Progenitor cell of endocrine pancreas (in vitro differentiated cells): Measurements from ENCODE around the gene ARHGEF26. TPM values are rescaled to one million over a fixed set of nuclear protein-coding genes. Genes with fewer than 3 reads are reported as not detected.

Experiments used
- DNase-seq: peaks from one replicate; pipeline ENCODE4 v3.0.0; 2021; ENCODE audit warnings: low spot score; ENCODE audit not compliant: unreplicated experiment
- H3K27ac Mint-ChIP-seq: 2 replicates; pipeline ENCODE4 v1.8.0; 2021; ENCODE audit warnings: mild to moderate bottlenecking, moderate library complexity, mixed read lengths
- H3K27me3 Mint-ChIP-seq: 2 replicates; pipeline ENCODE4 v1.8.0; 2021; ENCODE audit warnings: mixed read lengths
- H3K36me3 Mint-ChIP-seq: 2 replicates; pipeline ENCODE4 v1.8.0; 2022; ENCODE audit warnings: mixed read lengths; ENCODE audit not compliant: insufficient read depth
- H3K4me1 Mint-ChIP-seq: 2 replicates; pipeline ENCODE4 v1.8.0; 2021; ENCODE audit warnings: low read depth, mixed read lengths
- H3K4me3 Mint-ChIP-seq: 2 replicates; pipeline ENCODE4 v1.8.0; 2021; ENCODE audit warnings: low read depth, mild to moderate bottlenecking, moderate library complexity, mixed read lengths
- H3K9me3 Mint-ChIP-seq: 2 replicates; pipeline ENCODE4 v1.8.0; 2021; ENCODE audit warnings: low read depth, mixed read lengths
- CTCF ChIP-seq: fragments of 200-600 bp; sonication (generic); IDR thresholded peaks from one replicate; pipeline ENCODE4 v1.5.0; 2021; ENCODE audit warnings: antibody characterized with exemption, mild to moderate bottlenecking; ENCODE audit not compliant: unreplicated experiment
- total RNA-seq: library from RNA; stranded (reverse); gene quantifications from 2 replicates; pipeline ENCODE4 v1.2.1, GENCODE V29; 2021

Gene ARHGEF26
- total RNA-seq, 1 donor from 2014 or later: 10.0 TPM

GRCh38 chr3:154290187-154290586, 169.0 kb downstream of the ARHGEF26 start:
- Mint-ChIP-seq H3K27me3 (no peaks in the 10 kb centered on the region), H3K27ac (no peak overlapping the region), H3K36me3 (peaks cover 32% of the 10 kb centered on the region), H3K9me3 (no peaks in the 10 kb centered on the region), H3K4me3 (no peak overlapping the region), H3K4me1 (no peaks in the 10 kb centered on the region)
- DNase-seq: no peak
- no peak for TF ChIP-seq CTCF

GRCh38 chr3:154294016-154294415, 172.8 kb downstream of the ARHGEF26 start:
- TF ChIP-seq CTCF: no peak
- no peaks in the 10 kb centered on the region for H3K27me3 Mint-ChIP-seq
- no peak overlapping the region for H3K27ac Mint-ChIP-seq
- no peaks in the 10 kb centered on the region for H3K4me1 Mint-ChIP-seq
- peaks cover 34% of the 10 kb centered on the region for H3K36me3 Mint-ChIP-seq
- no peaks in the 10 kb centered on the region for H3K9me3 Mint-ChIP-seq
- no peak for DNase-seq
- H3K4me3 Mint-ChIP-seq: no peak overlapping the region

GRCh38 chr3:154301561-154301960, 180.4 kb downstream of the ARHGEF26 start:
- Mint-ChIP-seq H3K27me3 (no peaks in the 10 kb centered on the region), H3K4me3 (no peak overlapping the region), H3K27ac (no peak overlapping the region), H3K4me1 (no peaks in the 10 kb centered on the region), H3K36me3 (peaks cover 30% of the 10 kb centered on the region), H3K9me3 (no peaks in the 10 kb centered on the region)
- no peak for TF ChIP-seq CTCF
- DNase-seq: no peak

GRCh38 chr3:154304116-154304786, 183.1 kb downstream of the ARHGEF26 start:
- peaks cover 34% of the 10 kb centered on the region for H3K36me3 Mint-ChIP-seq

GRCh38 chr3:154304936-154305335, 183.7 kb downstream of the ARHGEF26 start:
- peaks cover 36% of the 10 kb centered on the region for H3K36me3 Mint-ChIP-seq
- no peak for DNase-seq
- no peak overlapping the region for H3K4me3 Mint-ChIP-seq
- no peaks in the 10 kb centered on the region for H3K9me3 Mint-ChIP-seq
- no peak for TF ChIP-seq CTCF
- no peaks in the 10 kb centered on the region for H3K4me1 Mint-ChIP-seq
- H3K27ac Mint-ChIP-seq: no peak overlapping the region
- H3K27me3 Mint-ChIP-seq: no peaks in the 10 kb centered on the region

More at GRCh38 chr3:154304116-154304786, 183.1 kb downstream of the ARHGEF26 start:
- H3K27me3 Mint-ChIP-seq: no peaks in the 10 kb centered on the region
- no peak overlapping the region for H3K4me3 Mint-ChIP-seq
- H3K27ac Mint-ChIP-seq: no peak overlapping the region
- no peak for TF ChIP-seq CTCF
- H3K9me3 Mint-ChIP-seq: no peaks in the 10 kb centered on the region
- DNase-seq: no peak
- H3K4me1 Mint-ChIP-seq: no peaks in the 10 kb centered on the region
